NB4 (cell line): ENCODE data around the gene PGP.

Experiments used
- CTCF ChIP-seq: IDR thresholded peaks from one replicate; pipeline ENCODE4 v1.5.1; 2012; ENCODE audit warnings: low read depth, low read length
- MAX ChIP-seq: IDR thresholded peaks from 2 replicates; pipeline ENCODE4 v1.6.1; 2011; ENCODE audit warnings: low read depth, low read length
- MYC ChIP-seq: IDR thresholded peaks from 2 replicates; pipeline ENCODE4 v1.6.1; 2011; ENCODE audit warnings: low read depth, low read length
- POLR2A ChIP-seq: IDR thresholded peaks from 2 replicates; pipeline ENCODE4 v1.6.1; 2011; ENCODE audit warnings: mild to moderate bottlenecking; ENCODE audit not compliant: insufficient read length; ENCODE audit errors: extremely low read depth

- TF ChIP-seq POLR2A (no peak), CTCF (no peak), MAX (no peak), MYC (no peak)
Measured at GRCh38 chr16:2230376-2230775, 15.7 kb upstream of the PGP start.
